Spinal cord (tissue), 10 donors: ENCODE data around the gene WDR59. TPM values are rescaled to one million over a fixed set of nuclear protein-coding genes. Genes with fewer than 3 reads are reported as not detected.
A peak's percentile ranks its signal among the peaks of the same experiment; 100 is the strongest.
"Not testable (repeated sequence)": the region's sequence is repeated elsewhere in the genome, so short reads cannot be mapped to it uniquely, and the experiment has no call there.

Experiments
- DNase-seq, 6 donors: peaks; one replicate each; pipeline versions ENCODE4 v3.0.0 to v3.0.0-alpha.2; 2013 to 2015; ENCODE audit warnings: low spot score in 6 of 6, low read depth in 4 of 6
- H3K27ac ChIP-seq: one replicate; pipeline ENCODE4 v1.5.1; 2013; ENCODE audit warnings: low read depth, low read length, control low read depth
- H3K27me3 ChIP-seq: one replicate; pipeline ENCODE4 v1.6.1; 2013; ENCODE audit warnings: low read length; ENCODE audit not compliant: control insufficient read depth, insufficient read depth
- H3K36me3 ChIP-seq: one replicate; pipeline ENCODE4 v1.6.1; 2013; ENCODE audit warnings: low read length; ENCODE audit not compliant: control insufficient read depth, insufficient read depth
- H3K4me1 ChIP-seq: one replicate; pipeline ENCODE4 v1.6.1; 2013; ENCODE audit warnings: low read length; ENCODE audit not compliant: control insufficient read depth, insufficient read depth
- H3K4me3 ChIP-seq: one replicate; pipeline ENCODE4 v1.5.1; 2013; ENCODE audit warnings: low read depth, low read length, control low read depth
- H3K9me3 ChIP-seq: one replicate; pipeline ENCODE4 v1.6.1; 2013; ENCODE audit warnings: low read length; ENCODE audit not compliant: control insufficient read depth, insufficient read depth
- WGBS: methylation state at CpG from one replicate; pipeline ENCODE4 v1.1.5; 2013; ENCODE audit warnings: missing lambda C conversion rate; ENCODE audit not compliant: insufficient coverage; 5-methylcytosine and 5-hydroxymethylcytosine counted together
- long read RNA-seq, 4 donors: transcript quantifications; one replicate each; lab custom pipeline, GENCODE V29; 2026
- polyA plus RNA-seq, 2 donors: library from polyadenylated mRNA; unstranded; fragments of 120-200 nt; gene quantifications; one replicate each; pipeline ENCODE4 v1.2.1, GENCODE V29; 2013; ENCODE audit not compliant: insufficient read length in 2 of 2
- total RNA-seq, 2 donors: library from RNA; depleted of rRNA in 1 of 2; stranded (reverse); fragments of 120-200 nt in 1 of 2; fragments of >200 nt in 1 of 2; gene quantifications; one replicate each; pipeline versions ENCODE4 v1.2.3 to v1.2.4, GENCODE V29; 2013 to 2014
- donor health status: healthy.

The WDR59 gene, protein sequence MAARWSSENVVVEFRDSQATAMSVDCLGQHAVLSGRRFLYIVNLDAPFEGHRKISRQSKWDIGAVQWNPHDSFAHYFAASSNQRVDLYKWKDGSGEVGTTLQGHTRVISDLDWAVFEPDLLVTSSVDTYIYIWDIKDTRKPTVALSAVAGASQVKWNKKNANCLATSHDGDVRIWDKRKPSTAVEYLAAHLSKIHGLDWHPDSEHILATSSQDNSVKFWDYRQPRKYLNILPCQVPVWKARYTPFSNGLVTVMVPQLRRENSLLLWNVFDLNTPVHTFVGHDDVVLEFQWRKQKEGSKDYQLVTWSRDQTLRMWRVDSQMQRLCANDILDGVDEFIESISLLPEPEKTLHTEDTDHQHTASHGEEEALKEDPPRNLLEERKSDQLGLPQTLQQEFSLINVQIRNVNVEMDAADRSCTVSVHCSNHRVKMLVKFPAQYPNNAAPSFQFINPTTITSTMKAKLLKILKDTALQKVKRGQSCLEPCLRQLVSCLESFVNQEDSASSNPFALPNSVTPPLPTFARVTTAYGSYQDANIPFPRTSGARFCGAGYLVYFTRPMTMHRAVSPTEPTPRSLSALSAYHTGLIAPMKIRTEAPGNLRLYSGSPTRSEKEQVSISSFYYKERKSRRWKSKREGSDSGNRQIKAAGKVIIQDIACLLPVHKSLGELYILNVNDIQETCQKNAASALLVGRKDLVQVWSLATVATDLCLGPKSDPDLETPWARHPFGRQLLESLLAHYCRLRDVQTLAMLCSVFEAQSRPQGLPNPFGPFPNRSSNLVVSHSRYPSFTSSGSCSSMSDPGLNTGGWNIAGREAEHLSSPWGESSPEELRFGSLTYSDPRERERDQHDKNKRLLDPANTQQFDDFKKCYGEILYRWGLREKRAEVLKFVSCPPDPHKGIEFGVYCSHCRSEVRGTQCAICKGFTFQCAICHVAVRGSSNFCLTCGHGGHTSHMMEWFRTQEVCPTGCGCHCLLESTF
- total RNA-seq (10 to 100 TPM; 30.2 to 34.8 TPM), polyA plus RNA-seq (100 to 1,000 TPM in 1 of 2 donors, 10 to 100 TPM in 1; 78.2 to 103 TPM)
- long read RNA-seq, donor 1, partial matches to known transcripts: 110 of 117 reads
- long read RNA-seq, donor 1, other reads (novel, unspliced or antisense): 5 of 117 reads
- long read RNA-seq, donor 2: 0 reads
- long read RNA-seq, donor 3, partial matches to known transcripts: 0 of 2 reads
- long read RNA-seq, donor 3, other reads (novel, unspliced or antisense): 0 of 2 reads
- long read RNA-seq, donor 4, partial matches to known transcripts: 0 of 2 reads
- long read RNA-seq, donor 4, other reads (novel, unspliced or antisense): 0 of 2 reads

DNA sequence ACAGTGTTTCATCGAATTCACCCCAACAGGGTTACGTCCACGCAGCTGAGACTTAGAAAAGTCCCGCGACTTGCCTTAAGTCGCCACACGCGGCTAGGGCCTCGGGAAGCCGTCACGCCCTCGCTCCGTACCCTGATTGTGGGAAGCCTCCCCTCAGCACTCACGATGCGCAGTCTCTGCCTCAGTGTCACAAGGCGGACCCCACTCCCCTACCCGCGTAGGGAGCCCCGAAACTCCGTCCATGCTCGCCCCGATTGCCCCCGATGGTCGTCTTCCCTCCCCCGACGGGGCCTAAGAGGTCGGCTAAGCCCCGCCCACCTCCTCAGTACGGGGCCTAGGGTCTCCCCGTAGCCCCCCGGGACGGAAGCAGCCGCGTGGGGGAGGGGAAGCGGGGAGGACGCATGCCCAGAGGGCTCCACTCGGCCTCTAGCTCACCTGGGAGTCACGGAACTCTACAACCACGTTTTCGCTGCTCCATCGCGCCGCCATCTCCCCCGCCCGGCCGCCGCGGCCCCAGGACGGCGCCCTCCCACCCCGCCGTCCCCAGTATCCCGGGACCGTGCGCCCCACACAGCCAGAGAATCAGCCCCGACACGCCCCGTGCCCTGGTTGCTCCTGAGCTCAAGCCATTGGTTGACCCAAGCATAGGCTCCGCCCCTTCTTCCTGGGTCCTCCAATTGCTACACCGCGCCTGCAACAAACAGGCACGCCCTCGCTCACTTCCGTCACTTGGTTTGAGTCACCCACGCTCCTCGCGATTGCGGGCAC, at the start of gene WDR59:
TSS of gene WDR59 (minus strand) at position 595 of the 768 bp plus-strand sequence. CDS start at position 489, 106 bp downstream.
- peaks cover 12% of the 10 kb centered on the region for H3K4me1 ChIP-seq
- no peaks in the 10 kb centered on the region for H3K36me3 ChIP-seq
- WGBS: under 1% methylated on average over 68 of the region's 68 CpGs
- peak; percentile 95 to 100 (median 100) for DNase-seq
- peak within 1 kb of the TSS; percentile 99 for H3K4me3 ChIP-seq
- no peaks in the 10 kb centered on the region for H3K27me3 ChIP-seq
- H3K27ac ChIP-seq: peak within 1 kb of the TSS; percentile 47
- no peaks in the 10 kb centered on the region for H3K9me3 ChIP-seq

DNA sequence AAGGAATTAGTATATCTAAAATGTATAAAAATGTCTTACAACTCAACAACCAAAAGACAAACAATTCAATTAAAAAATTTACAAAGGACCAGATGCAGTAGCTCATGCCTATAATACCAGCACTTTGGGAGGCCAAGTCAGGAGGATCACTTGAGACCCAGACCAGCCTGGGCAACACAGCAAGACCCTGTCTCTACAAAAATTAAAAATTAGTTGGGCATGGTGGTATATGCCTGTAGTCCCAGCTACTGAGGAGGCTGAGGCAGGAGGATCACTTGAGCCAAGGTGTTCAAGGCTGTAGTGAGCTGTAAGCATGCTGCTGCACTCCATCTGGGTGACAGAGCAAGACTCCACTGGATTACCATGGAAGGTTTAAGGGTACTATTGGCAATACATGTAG, 47.7 kb upstream of the WDR59 start:
- no peaks in the 10 kb centered on the region for H3K27me3 ChIP-seq
- no peak for DNase-seq
- H3K36me3 ChIP-seq: no peaks in the 10 kb centered on the region
- no peaks in the 10 kb centered on the region for H3K4me1 ChIP-seq
- no peak overlapping the region for H3K27ac ChIP-seq
- no peak overlapping the region for H3K4me3 ChIP-seq
- no peaks in the 10 kb centered on the region for H3K9me3 ChIP-seq

DNA sequence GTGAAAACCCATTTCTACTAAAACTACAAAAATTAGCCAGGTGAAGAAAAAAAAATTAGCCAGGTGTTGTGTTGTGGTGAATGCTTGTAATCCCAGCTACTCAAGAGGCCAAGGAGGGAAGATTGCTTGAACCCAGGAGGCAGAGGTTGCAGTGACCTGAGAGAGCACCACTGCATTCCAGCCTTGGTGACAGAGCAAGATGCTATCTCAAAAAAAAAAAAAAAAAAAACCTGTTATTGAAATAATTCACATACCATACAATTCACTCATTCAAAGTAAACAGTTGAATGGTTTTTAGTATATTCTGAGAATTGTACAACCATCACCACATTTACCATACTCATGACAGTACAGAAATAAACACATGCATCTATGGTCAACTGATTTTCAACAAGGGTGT, 44.9 kb upstream of the WDR59 start:
- Histone ChIP-seq H3K9me3 (no peaks in the 10 kb centered on the region), H3K4me3 (no peak overlapping the region), H3K36me3 (no peaks in the 10 kb centered on the region), H3K4me1 (no peaks in the 10 kb centered on the region), H3K27ac (no peak overlapping the region), H3K27me3 (no peaks in the 10 kb centered on the region)
- DNase-seq: no peak

DNA sequence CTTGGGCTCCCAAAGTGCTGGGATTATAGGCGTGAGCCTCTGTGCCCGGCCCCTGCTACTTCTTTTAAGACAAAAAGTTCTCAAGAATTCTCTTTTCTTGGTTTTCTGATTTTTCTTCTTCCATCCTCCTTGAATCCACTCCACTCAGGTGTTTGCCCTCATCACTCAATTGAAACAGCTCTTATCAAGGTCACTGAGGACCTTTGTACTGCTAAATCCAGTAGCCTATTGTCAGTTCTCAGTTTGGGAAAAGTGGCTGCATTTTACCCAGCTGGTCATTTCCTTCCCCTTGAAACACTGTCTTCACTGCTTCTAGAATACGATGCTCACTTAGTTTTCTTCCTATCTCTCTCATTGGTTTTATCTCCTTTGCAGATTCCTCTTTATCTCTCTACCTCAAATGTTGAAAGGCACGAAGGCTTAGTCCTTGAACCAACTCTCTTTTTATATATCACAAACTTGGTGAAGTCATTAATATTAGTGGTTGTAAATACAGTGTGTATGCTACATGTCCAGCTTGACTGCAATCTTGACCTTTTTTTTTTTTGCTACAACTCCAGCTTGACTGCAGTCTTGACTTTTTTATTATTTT, 43.7 kb upstream of the WDR59 start:
- Histone ChIP-seq H3K9me3 (no peaks in the 10 kb centered on the region), H3K4me1 (no peaks in the 10 kb centered on the region), H3K36me3 (no peaks in the 10 kb centered on the region), H3K4me3 (no peak overlapping the region), H3K27me3 (no peaks in the 10 kb centered on the region), H3K27ac (no peak overlapping the region)
- WGBS: 91% methylated on average over 3 of the region's 4 CpGs
- no peak for DNase-seq

DNA sequence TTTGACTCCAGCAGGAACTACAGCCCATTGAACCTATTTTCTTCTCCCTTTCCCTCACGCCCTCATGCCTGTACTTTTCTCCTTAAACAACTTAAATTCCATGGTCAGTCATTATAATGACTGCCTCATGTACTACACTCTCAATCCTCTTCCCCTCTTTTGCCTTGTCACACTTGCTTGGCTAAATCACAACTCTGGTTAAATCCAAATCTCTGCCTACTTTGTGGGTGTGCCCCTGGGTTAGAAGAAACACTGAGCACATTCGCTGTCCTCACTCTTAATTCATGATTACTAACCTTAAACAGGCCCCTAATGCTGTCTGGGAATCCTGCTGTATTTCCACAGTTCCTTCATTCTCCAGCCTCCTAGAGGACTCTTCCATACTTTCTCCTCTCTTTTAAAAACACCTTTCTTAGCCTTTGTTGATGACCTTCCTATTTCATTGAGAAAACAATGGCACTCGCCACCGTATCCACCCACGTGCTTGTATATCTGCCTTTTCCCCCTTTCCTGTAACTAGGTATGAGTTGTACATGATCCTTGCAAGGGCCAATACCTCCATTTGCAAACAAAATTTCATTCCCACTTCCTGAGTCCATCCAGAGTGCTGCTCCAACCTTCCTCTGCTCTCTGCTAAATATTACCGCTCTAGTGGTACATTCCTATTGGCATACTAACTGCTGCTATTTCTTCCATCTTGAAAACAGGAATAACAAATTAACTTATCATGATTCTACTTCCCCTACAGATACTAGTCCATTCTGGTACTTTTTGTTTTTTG, 42.8 kb upstream of the WDR59 start:
- H3K36me3 ChIP-seq: no peaks in the 10 kb centered on the region
- H3K27ac ChIP-seq: no peak overlapping the region
- no peak overlapping the region for H3K4me3 ChIP-seq
- no peak for DNase-seq
- 97% methylated on average over 2 of the region's 6 CpGs for WGBS
- no peaks in the 10 kb centered on the region for H3K9me3 ChIP-seq
- no peaks in the 10 kb centered on the region for H3K27me3 ChIP-seq
- H3K4me1 ChIP-seq: no peaks in the 10 kb centered on the region

DNA sequence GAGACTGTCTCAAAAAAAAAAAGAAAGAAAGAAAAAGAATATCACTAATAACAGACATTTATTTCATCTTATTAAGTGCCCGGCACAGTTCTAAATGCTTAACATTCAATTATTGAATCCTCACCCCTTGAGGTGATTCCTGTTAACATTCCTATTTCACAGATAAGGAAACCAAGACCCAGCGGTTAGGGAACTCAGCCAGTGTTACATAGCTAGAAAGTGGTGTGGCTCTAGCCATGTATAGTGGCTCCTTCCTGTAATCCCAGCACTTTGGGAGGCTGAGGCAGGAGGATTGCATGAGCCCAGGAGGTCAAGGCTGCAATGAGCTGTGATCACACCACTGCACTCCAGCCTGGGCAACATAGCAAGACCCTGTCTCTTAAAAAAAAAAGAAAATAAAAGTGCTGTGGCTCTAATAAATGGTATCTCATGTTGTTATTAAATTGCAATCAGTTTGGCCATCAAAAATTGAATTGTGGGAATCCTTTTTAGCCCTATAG, 42.0 kb upstream of the WDR59 start:
- H3K4me3 ChIP-seq: no peak overlapping the region
- no CpG with 5 or more reads among the region's 2 CpGs for WGBS
- H3K27me3 ChIP-seq: no peaks in the 10 kb centered on the region
- H3K36me3 ChIP-seq: no peaks in the 10 kb centered on the region
- peak overlapping the region; percentile 48 for H3K27ac ChIP-seq
- no peaks in the 10 kb centered on the region for H3K4me1 ChIP-seq
- no peaks in the 10 kb centered on the region for H3K9me3 ChIP-seq
- no peak for DNase-seq

DNA sequence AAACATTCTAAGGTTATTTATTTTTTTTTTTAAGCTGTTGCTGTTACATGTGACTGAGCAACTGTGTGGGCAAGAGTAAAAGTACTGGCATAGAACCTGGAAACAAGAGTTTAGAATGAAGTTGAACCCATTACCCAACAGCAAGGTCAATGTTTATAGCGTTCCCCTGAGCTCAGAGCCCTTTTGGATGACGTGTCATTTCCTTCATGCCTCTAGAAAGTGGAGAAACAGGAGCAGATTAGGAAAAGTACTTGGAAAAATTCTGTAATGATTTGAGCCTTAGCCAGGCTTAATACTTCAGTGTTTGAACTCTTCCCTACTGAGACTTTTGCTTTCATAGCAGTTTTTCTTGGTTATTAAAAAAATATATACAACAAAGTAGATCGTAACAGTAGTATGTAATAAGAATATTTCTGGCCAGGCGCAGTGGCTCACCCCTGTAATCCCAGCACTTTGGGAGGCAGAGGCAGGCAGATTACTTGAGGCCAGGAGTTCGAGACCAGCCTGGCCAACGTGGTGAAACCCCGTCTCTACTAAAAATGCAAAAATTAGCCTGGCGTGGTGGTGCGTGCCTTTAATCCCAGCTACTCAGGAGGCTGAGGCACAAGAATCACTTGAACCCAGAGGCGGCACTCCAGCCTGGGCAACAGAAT, 41.4 kb upstream of the WDR59 start:
- H3K27me3 ChIP-seq, H3K4me1 ChIP-seq, H3K36me3 ChIP-seq, H3K9me3 ChIP-seq, H3K4me3 ChIP-seq: not testable (repeated sequence)
- WGBS: 97% methylated on average over 6 of the region's 10 CpGs
- peak overlapping the region; percentile 48 for H3K27ac ChIP-seq
- peak in 2 of 6 donors; percentile 31 to 76 for DNase-seq

DNA sequence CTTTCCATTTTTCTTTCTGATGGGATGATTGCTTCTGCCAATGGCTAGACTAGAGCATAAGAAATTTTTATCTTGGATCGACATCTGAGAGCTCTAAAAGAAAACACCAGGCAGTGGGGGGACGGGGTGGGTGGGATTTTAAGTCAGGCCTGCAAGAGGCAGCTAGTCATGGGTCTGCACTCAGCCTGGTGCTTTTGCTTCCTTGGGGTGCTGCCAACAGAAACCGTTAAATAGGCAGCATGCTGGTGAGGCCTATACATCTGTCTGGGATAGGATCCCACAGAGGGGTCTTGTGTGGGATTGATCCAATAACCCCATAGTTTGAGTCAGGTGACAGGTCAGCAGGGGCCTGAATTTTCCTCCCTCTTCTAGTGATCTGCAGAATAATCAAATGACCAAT, 40.8 kb upstream of the WDR59 start:
- 23% methylated on average over 3 of the region's 3 CpGs for WGBS
- Histone ChIP-seq H3K36me3 (peaks cover 3% of the 10 kb centered on the region), H3K4me3 (no peak overlapping the region), H3K9me3 (peaks cover 2% of the 10 kb centered on the region), H3K4me1 (no peaks in the 10 kb centered on the region), H3K27me3 (no peaks in the 10 kb centered on the region), H3K27ac (peak overlapping the region; percentile 48)
- DNase-seq: peak in 3 of 6 donors; percentile 12 to 71 (median 28)
